Heart left ventricle (tissue), 13 donors: Measurements from ENCODE around the gene SIAH1.

ENCODE experiments used
- CTCF ChIP-seq, 12 donors: fragments of 200-600 bp; sonication (generic) in 4 of 12; IDR thresholded peaks; one replicate each; pipeline versions ENCODE4 v1.5.0 to v1.8.0; 2018 to 2022; ENCODE audit warnings: antibody characterized with exemption in 12 of 12, mild to moderate bottlenecking in 5 of 12
- POLR2A ChIP-seq, 2 donors: fragments of 450-650 bp; IDR thresholded peaks; one replicate each; pipeline ENCODE4 v1.6.1; 2017; ENCODE audit warnings: antibody characterized with exemption in 2 of 2, mild to moderate bottlenecking in 2 of 2, moderate library complexity in 2 of 2
- donor health status: ischemic (EF 13 %, LVEDD 7.1; RV severe dilation, severe dysfunction).
- donor health status: DM: no; HTN: yes; CAD: no.
- donor health status: DM: no; HTN: no; CAD: no.
- donor health status: ischemic (EF 25% LVEDD 6.9; RV normal size, moderate dysfunction).
- donor health status: ischemic (EF 25% LVEDD 5.7; RV mildly dilated, moderate dysfunction).
- donor health status: ischemic (EF 35%, LVEDD 5.7; RV mildly dilated, moderate dysfunction).
- donor health status: nonischemic (EF 11% LVEDD 7.7; RV severe dilation, severe dysfunction).
- donor health status: DM: yes; HTN: yes; CAD: no.
- donor health status: PGD.
- donor health status: ischemic (EF 29% LVEDD 5.4; RV normal size, mild dysfunction).
- donor health status: nonischemic (EF 23%, LVEDD 6.1; RV moderate dilation, normal function).

DNA sequence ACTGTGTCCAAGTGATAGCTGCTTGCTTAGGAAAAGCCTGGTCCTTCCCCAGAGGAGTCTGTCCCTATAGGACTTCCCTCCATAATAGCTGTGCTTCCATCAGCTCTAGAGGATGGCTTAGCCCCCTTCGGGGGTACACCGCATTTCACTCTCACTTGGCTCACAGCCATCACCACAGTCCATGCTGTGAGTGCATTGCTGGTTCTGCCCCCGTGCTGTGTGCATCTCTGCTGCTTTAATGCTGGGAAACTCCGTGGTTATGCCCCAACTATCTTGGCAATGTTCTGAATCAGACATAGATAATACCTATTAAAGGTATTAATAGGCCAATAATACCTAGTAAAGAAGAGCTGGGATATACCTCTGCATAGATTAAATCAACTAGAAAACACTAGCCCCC is 58.3 kb downstream of the SIAH1 start:
- TF ChIP-seq CTCF (IDR thresholded peaks at IDR 0.05), result no peak
- no peak for TF ChIP-seq POLR2A (IDR thresholded peaks at IDR 0.05)
